Endothelial cell of umbilical vein (primary cell): ENCODE measurements around the gene PGAM2. TPM values are rescaled to one million over a fixed set of nuclear protein-coding genes. Genes with fewer than 3 reads are reported as not detected.

Experiments
- Bru-seq: library from RNA; stranded (reverse); fragments of 400-500 nt; gene quantifications from one replicate; lab custom pipeline; 2021; lab: Mats Ljungman, UMichigan
- BruChase-seq, 2 experiments: library from RNA; stranded (reverse); fragments of 400-500 nt; gene quantifications; one replicate each; lab custom pipeline; 2021; lab: Mats Ljungman, UMichigan
- BruUV-seq: library from RNA; stranded (reverse); fragments of 400-500 nt; replicated peaks from 2 replicates; lab custom pipeline; 2021; lab: Mats Ljungman, UMichigan
- CTCF ChIA-PET: fragments of 300-600, 350-600 bp; sonication (Branson Sonifier 250); formaldehyde crosslinking; loops from one replicate; lab custom pipeline; 2021; ENCODE audit warnings: antibody characterized with exemption, inconsistent platforms; lab: Charles Lee
- POLR2A ChIA-PET: fragments of 300-600, 350-600 bp; sonication (Branson Sonifier 250); formaldehyde crosslinking; loops from one replicate; lab custom pipeline; 2021; ENCODE audit warnings: antibody characterized with exemption, inconsistent platforms; lab: Charles Lee
- DNase-seq: peaks from one replicate; pipeline ENCODE4 v3.0.0-alpha.2; 2011; ENCODE audit warnings: low read depth, low spot score
- FAIRE-seq: peaks from 2 replicates; lab custom pipeline; 2011; peaks lifted over from hg19 to GRCh38; lab: Jason Lieb, UNC
- H2AFZ ChIP-seq: 2 replicates; pipeline ENCODE4 v1.6.0; 2012; ENCODE audit warnings: low read depth, low read length, control low read depth, inconsistent platforms
- H3K27ac ChIP-seq: 2 replicates; pipeline ENCODE4 v1.5.1; 2011; ENCODE audit warnings: low read depth, mild to moderate bottlenecking, control low read depth, low read length, moderate library complexity; ENCODE audit not compliant: insufficient read depth
- H3K27me3 ChIP-seq, 2 experiments: 2 replicates each; pipeline versions ENCODE4 v1.6.0 to v1.6.1; 2011; ENCODE audit warnings: low read length in 2 of 2, mixed read lengths in 1 of 2; ENCODE audit not compliant: control insufficient read depth in 2 of 2, insufficient read depth in 2 of 2
- H3K36me3 ChIP-seq, 2 experiments: 2 replicates in 1 of 2; 3 replicates in 1 of 2; pipeline ENCODE4 v1.5.1; 2011; ENCODE audit warnings: low read length in 2 of 2, mild to moderate bottlenecking in 1 of 2, moderate library complexity in 1 of 2; ENCODE audit not compliant: control insufficient read depth in 2 of 2, insufficient read depth in 2 of 2; ENCODE audit errors: extremely low read depth in 1 of 2
- H3K4me1 ChIP-seq: 3 replicates; pipeline ENCODE4 v1.5.1; 2011; ENCODE audit warnings: mild to moderate bottlenecking, low read length; ENCODE audit not compliant: control insufficient read depth, insufficient read depth; ENCODE audit errors: extremely low read depth
- H3K4me2 ChIP-seq: 2 replicates; pipeline ENCODE4 v1.6.1; 2011; ENCODE audit warnings: low read length, control low read depth, mixed read lengths; ENCODE audit not compliant: insufficient read depth
- H3K4me3 ChIP-seq, 3 experiments: fragments of 200-600 bp in 1 of 3; sonication (generic), shearing (Covaris generic) in 1 of 3; replicated peaks in 1 of 3; 2 replicates each; pipeline ENCODE4 v1.5.1; 2011 to 2016; ENCODE audit warnings: control low read depth in 3 of 3, low read length in 3 of 3, mild to moderate bottlenecking in 2 of 3, inconsistent platforms in 1 of 3, low read depth in 1 of 3, moderate library complexity in 1 of 3; ENCODE audit not compliant: insufficient read depth in 1 of 3
- H3K79me2 ChIP-seq: 2 replicates; pipeline ENCODE4 v1.6.0; 2012; ENCODE audit warnings: low read length, inconsistent platforms; ENCODE audit not compliant: control insufficient read depth, insufficient read depth
- H3K9ac ChIP-seq: replicated peaks from 2 replicates; pipeline ENCODE3; 2011; ENCODE audit warnings: low read length, control low read depth; ENCODE audit not compliant: insufficient read depth; ENCODE audit errors: extremely low read depth
- H3K9me1 ChIP-seq: replicated peaks from 3 replicates; pipeline ENCODE4 v1.6.0; 2011; ENCODE audit warnings: mild to moderate bottlenecking, low read length; ENCODE audit not compliant: control insufficient read depth, insufficient read depth; ENCODE audit errors: extremely low read depth
- H3K9me3 ChIP-seq: replicated peaks from 2 replicates; pipeline ENCODE4 v1.5.1; 2012; ENCODE audit warnings: low read length, inconsistent platforms; ENCODE audit not compliant: control insufficient read depth, insufficient read depth
- H4K20me1 ChIP-seq: replicated peaks from 2 replicates; pipeline ENCODE3; 2011; ENCODE audit warnings: mild to moderate bottlenecking, low read length; ENCODE audit not compliant: control insufficient read depth, insufficient read depth; ENCODE audit errors: extremely low read depth
- CTCF ChIP-seq, 2 donors: IDR thresholded peaks; 1 replicate in 1 of 2; 2 replicates in 1 of 2; pipeline ENCODE4 v1.5.1; 2011; ENCODE audit warnings: low read length in 2 of 2, mild to moderate bottlenecking in 2 of 2, moderate library complexity in 2 of 2, control low read depth in 1 of 2, inconsistent platforms in 1 of 2, low read depth in 1 of 2; ENCODE audit not compliant: insufficient read depth in 1 of 2; ENCODE audit errors: extremely low read depth in 1 of 2
- EZH2 ChIP-seq: IDR thresholded peaks from 2 replicates; pipeline ENCODE4 v1.6.1; 2012; ENCODE audit warnings: borderline replicate concordance, low read depth, mild to moderate bottlenecking, moderate library complexity, low read length, inconsistent platforms; ENCODE audit not compliant: severe bottlenecking
- FOS ChIP-seq: IDR thresholded peaks from 2 replicates; pipeline ENCODE4 v1.6.1; 2011; ENCODE audit warnings: mild to moderate bottlenecking, low read length, moderate library complexity, borderline replicate concordance; ENCODE audit not compliant: insufficient read depth
- GATA2 ChIP-seq: IDR thresholded peaks from 2 replicates; pipeline ENCODE4 v1.7.0; 2011; ENCODE audit warnings: low read depth, mild to moderate bottlenecking, moderate library complexity, mixed read lengths, low read length; ENCODE audit not compliant: insufficient read length, insufficient read depth
- JUN ChIP-seq: IDR thresholded peaks from 2 replicates; pipeline ENCODE4 v1.6.1; 2011; ENCODE audit warnings: borderline replicate concordance, low read depth; ENCODE audit not compliant: insufficient read length, insufficient read depth
- MAX ChIP-seq: IDR thresholded peaks from 2 replicates; pipeline ENCODE4 v1.6.1; 2011; ENCODE audit not compliant: insufficient read depth, insufficient read length
- MYC ChIP-seq: IDR thresholded peaks from one replicate; pipeline ENCODE4 v1.6.1; 2011; ENCODE audit warnings: mild to moderate bottlenecking, low read depth, low read length
- POLR2A ChIP-seq: IDR thresholded peaks from 2 replicates; pipeline ENCODE4 v1.6.1; 2012; ENCODE audit warnings: low read depth, mild to moderate bottlenecking, control low read depth, low read length
- POLR2AphosphoS5 ChIP-seq: IDR thresholded peaks from 2 replicates; pipeline ENCODE4 v1.6.1; 2012; ENCODE audit warnings: low read depth, mild to moderate bottlenecking, control low read depth, low read length, moderate library complexity; ENCODE audit not compliant: insufficient read depth
- dilution Hi-C: fragments of 300-500 bp; cut with MboI; formaldehyde crosslinking; loops from one replicate; pipeline ENCODE4 v1.15.0; 2019; ENCODE audit warnings: low sequenced_read_pairs; ENCODE audit not compliant: extremely low pct_ligation_motif_present
- intact Hi-C: fragments of 100-400 bp; cut with micrococcal nuclease; formaldehyde crosslinking; loops from one replicate; pipeline ENCODE4 v1.10.0; 2022
- long read RNA-seq: library from polyadenylated mRNA; stranded (forward); transcript quantifications from one replicate; pipeline ENCODE4 v2.0.0, GENCODE V29; 2021
- polyA minus RNA-seq, 3 experiments: library from RNA; depleted of rRNA, polyadenylated mRNA; stranded (reverse); fragments of >200 nt; gene quantifications; 1 replicate in 1 of 3; 2 replicates in 2 of 3; pipeline ENCODE4 v1.2.3, GENCODE V29; 2011
- polyA plus RNA-seq, 4 experiments: library from polyadenylated mRNA; depleted of rRNA in 3 of 4; stranded (reverse) in 3 of 4; unstranded in 1 of 4; fragments of >200 nt; gene quantifications; 2 replicates each; pipeline versions ENCODE4 v1.2.1 to v1.2.3, GENCODE V29; 2011 to 2012; ENCODE audit warnings: missing spikeins in 1 of 4
- total RNA-seq: library from RNA; stranded (reverse); gene quantifications from 2 replicates; pipeline ENCODE4 v1.2.3, GENCODE V29; 2021

PGAM2 gene
- total RNA-seq: not detected in 2 replicates
- 0.11 and 0.19 TPM in 2 replicates for polyA plus RNA-seq
- 0.14 TPM in 1 of 2 replicates, not detected in the other for polyA plus RNA-seq (2011; cell fraction: cytosol; rRNA removed)
- polyA plus RNA-seq (2011; cell fraction: nucleus; rRNA removed): 0.36 TPM in 1 of 2 replicates, not detected in the other
- polyA plus RNA-seq (2012): not detected in 2 replicates
- not detected in 2 replicates for polyA minus RNA-seq
- not detected for polyA minus RNA-seq (2011; cell fraction: cytosol; rRNA and poly(A)+ RNA removed)
- polyA minus RNA-seq (2011; cell fraction: nucleus; rRNA and poly(A)+ RNA removed): 0.58 TPM in 1 of 2 replicates, not detected in the other
- Bru-seq, nascent RNA: percentile 15 among the genes with signal in this experiment
- percentile 27 among the genes with signal in this experiment for BruChase-seq, experiment 1, labeled RNA remaining after a 6-hour chase
- percentile 24 among the genes with signal in this experiment for BruChase-seq, experiment 2, labeled RNA remaining after a 2-hour chase
- long read RNA-seq: 0 reads

- dilution Hi-C loops: no loop called here
- H4K20me1 ChIP-seq: no peaks in the 10 kb centered on the region
- POLR2A ChIA-PET: no interaction called here
- TF ChIP-seq MAX (no peak), POLR2AphosphoS5 (no peak), POLR2A (no peak), EZH2 (no peak), CTCF (IDR thresholded peaks at IDR 0.05; ENCODE audit: extremely low read depth in 1 of 2, insufficient read depth in 1 of 2, low read depth in 1 of 2, low read length in 2 of 2) (no peak), MYC (no peak), GATA2 (no peak), FOS (no peak), JUN (no peak)
- intact Hi-C loops: no loop called here
- no peaks in the 10 kb centered on the region for H3K9me3 ChIP-seq
- no peaks in the 10 kb centered on the region for H3K4me1 ChIP-seq
- H3K27me3 ChIP-seq: peaks cover 2 to 13% of the 10 kb centered on the region in 2 experiments
- peaks cover 0 to 8% of the 10 kb centered on the region in 2 experiments for H3K36me3 ChIP-seq
- CTCF ChIA-PET: interaction anchor here (1.0 to 1.6 kb wide), 4 partner anchors 8 to 46 kb away, joined by 3 read pairs; no protein-coding TSS in a partner anchor
- no peaks in the 10 kb centered on the region for H3K79me2 ChIP-seq
- no peak for DNase-seq
- H3K4me2 ChIP-seq: no peak within 1 kb of the TSS
- H2AFZ ChIP-seq: no peak within 1 kb of the TSS
- no peak within 1 kb of the TSS for H3K27ac ChIP-seq
- H3K4me3 ChIP-seq: no peak within 1 kb of the TSS
- no TSS peak for BruUV-seq
- peak; percentile 24 for FAIRE-seq
- H3K9ac ChIP-seq: no peak within 1 kb of the TSS
- H3K9me1 ChIP-seq: no peaks in the 10 kb centered on the region
These were observed at the start of gene PGAM2 for GRCh38 chr7:44065431-44066110. PGAM2 (minus strand) TSS chr7:44065567; CDS start chr7:44065529, 38 bp downstream.
